ENCODE data around the gene TET1. TPM values are rescaled to one million over a fixed set of nuclear protein-coding genes. Genes with fewer than 3 reads are reported as not detected.
"Not testable (repeated sequence)": the region's sequence is repeated elsewhere in the genome, so short reads cannot be mapped to it uniquely, and the experiment has no call there.

The TET1 gene
- total RNA-seq, 2 experiments from 2014 or later, result 0.48 to 0.57 TPM

DNA sequence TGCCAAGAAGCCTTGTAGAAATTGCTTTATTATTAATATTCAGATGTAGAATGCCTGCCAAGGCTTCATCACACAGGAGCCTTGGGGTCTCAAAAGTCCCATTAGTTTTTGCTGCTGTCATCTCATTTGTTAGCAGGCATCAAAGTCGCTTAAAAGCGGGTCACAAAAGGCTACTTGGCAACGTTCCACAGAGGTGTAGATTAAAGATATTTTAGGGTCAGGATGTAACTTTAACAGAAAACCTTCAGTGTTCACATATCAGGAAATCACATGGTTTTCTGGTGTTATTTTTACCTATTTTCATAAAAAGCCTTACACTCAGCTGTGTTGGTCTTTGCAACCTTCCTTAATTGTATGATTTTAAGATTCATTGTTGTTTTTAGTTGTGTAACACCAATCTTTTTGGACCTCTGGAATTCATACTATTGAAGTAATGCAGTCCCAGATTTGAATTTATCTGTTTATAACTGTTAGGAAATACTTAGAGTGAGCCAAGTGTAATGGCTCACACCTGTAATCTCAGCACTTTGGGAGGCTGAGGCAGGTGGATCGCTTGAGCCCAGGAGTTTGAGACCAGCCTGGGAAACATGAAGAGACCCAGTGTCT, 65.3 kb downstream of the TET1 start:
- Mint-ChIP-seq H3K27me3 (ENCODE audit: low read depth) (no peaks in the 10 kb centered on the region), H3K9me3 (no peaks in the 10 kb centered on the region), H3K27ac (no peak overlapping the region), H3K4me3 (no peak overlapping the region), H3K36me3 (ENCODE audit: low read depth) (no peaks in the 10 kb centered on the region), H3K4me1 (ENCODE audit: low read depth) (peaks cover 25% of the 10 kb centered on the region)
- CTCF ChIA-PET, result no interaction called here
- intact Hi-C loops (cut with micrococcal nuclease), result no loop called here
- no peak for DNase-seq

- intact Hi-C loops (cut with micrococcal nuclease), result no loop called here
- CTCF ChIA-PET, result no interaction called here
- H3K4me1 Mint-ChIP-seq (ENCODE audit: low read depth), result peaks cover 27% of the 10 kb centered on the region
- DNase-seq, result no peak
- H3K9me3 Mint-ChIP-seq, result no peaks in the 10 kb centered on the region
- no peaks in the 10 kb centered on the region for H3K36me3 Mint-ChIP-seq (ENCODE audit: low read depth)
- H3K27ac Mint-ChIP-seq, result no peak overlapping the region
- no peaks in the 10 kb centered on the region for H3K27me3 Mint-ChIP-seq (ENCODE audit: low read depth)
- no peak overlapping the region for H3K4me3 Mint-ChIP-seq
Observed at GRCh38 chr10:68628576-68629127, 68.5 kb downstream of the TET1 start.

- H3K36me3 Mint-ChIP-seq (ENCODE audit: low read depth); CTCF ChIA-PET; H3K9me3 Mint-ChIP-seq; DNase-seq; H3K4me3 Mint-ChIP-seq; H3K27me3 Mint-ChIP-seq (ENCODE audit: low read depth); intact Hi-C loops (cut with micrococcal nuclease); H3K27ac Mint-ChIP-seq: not testable (repeated sequence)
- peaks cover 14% of the 10 kb centered on the region for H3K4me1 Mint-ChIP-seq (ENCODE audit: low read depth)
Observed at GRCh38 chr10:68632271-68632560, 72.1 kb downstream of the TET1 start.

- intact Hi-C loops (cut with micrococcal nuclease), result no loop called here
- Mint-ChIP-seq H3K36me3 (ENCODE audit: low read depth) (no peaks in the 10 kb centered on the region), H3K27me3 (ENCODE audit: low read depth) (no peaks in the 10 kb centered on the region), H3K4me3 (no peak overlapping the region), H3K4me1 (ENCODE audit: low read depth) (peaks cover 11% of the 10 kb centered on the region), H3K9me3 (no peaks in the 10 kb centered on the region), H3K27ac (no peak overlapping the region)
- CTCF ChIA-PET, result interaction anchor here (0.7 kb wide), 1 partner anchor 50 kb away, joined by 3 read pairs; no protein-coding TSS in a partner anchor
- DNase-seq, result no peak
Observed at GRCh38 chr10:68633281-68633680, 73.1 kb downstream of the TET1 start.

DNA sequence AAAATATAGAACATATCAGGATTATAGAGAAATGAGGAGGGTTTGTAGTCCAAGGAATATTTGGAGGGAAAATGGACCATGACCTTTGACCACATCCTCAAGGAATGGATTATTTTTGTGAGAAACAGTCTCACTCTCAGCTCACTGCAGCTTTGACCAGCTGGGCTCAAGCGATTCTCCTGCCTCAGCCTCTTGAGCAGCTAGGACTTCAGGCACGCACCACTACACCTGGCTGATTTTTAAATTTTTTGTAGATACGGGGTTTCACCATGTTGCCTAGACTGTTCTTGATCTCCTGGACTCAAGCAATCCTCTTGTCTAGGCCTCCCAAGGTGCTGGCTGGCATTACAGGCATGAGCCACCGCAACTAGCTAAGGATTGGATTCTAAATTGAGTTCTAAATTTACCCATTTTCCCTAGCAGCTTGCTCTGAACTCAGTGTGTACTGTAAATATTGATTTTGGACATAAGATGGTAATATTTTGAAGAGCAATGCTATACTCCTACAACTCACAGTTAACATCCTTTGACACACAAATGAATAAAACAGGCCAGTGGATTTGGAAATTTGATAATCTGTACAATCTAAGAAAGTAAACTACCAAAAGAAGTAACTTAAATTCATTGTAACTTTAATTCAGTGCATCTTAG, 73.8 kb downstream of the TET1 start:
- DNase-seq, result no peak
- H3K4me3 Mint-ChIP-seq, result no peak overlapping the region
- CTCF ChIA-PET, result interaction anchor here (0.6 to 0.7 kb wide), 2 partner anchors 51 to 213 kb away, joined by 3 read pairs; no protein-coding TSS in a partner anchor
- H3K27me3 Mint-ChIP-seq (ENCODE audit: low read depth), result no peaks in the 10 kb centered on the region
- H3K9me3 Mint-ChIP-seq, result no peaks in the 10 kb centered on the region
- H3K36me3 Mint-ChIP-seq (ENCODE audit: low read depth), result no peaks in the 10 kb centered on the region
- no peak overlapping the region for H3K27ac Mint-ChIP-seq
- intact Hi-C loops (cut with micrococcal nuclease), result no loop called here
- peaks cover 4% of the 10 kb centered on the region for H3K4me1 Mint-ChIP-seq (ENCODE audit: low read depth)

DNA sequence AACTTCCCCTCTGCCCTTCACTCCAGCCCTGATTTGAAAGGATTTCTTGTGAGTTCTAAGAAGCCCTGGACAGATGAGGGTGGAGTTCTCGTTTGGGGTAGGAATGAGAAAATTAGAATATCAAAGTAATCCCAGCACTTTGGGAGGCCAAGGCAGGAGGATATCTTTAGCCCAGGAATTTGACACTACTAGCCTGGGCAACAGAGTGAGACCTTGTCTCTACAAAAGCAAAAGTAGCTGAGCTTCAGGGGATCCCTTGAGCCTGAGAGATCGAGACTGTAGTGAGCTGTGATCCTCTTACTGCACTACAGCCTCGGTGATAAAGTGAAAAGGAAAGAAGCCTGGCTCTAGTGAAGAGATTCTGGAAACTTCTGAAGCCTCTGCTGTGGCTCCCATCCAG, 76.2 kb downstream of the TET1 start:
- Mint-ChIP-seq H3K27me3 (ENCODE audit: low read depth) (no peaks in the 10 kb centered on the region), H3K36me3 (ENCODE audit: low read depth) (no peaks in the 10 kb centered on the region), H3K27ac (no peak overlapping the region), H3K4me3 (no peak overlapping the region), H3K4me1 (ENCODE audit: low read depth) (peaks cover 2% of the 10 kb centered on the region), H3K9me3 (no peaks in the 10 kb centered on the region)
- DNase-seq, result no peak
- intact Hi-C loops (cut with micrococcal nuclease), result no loop called here
- CTCF ChIA-PET, result interaction anchor here (0.6 kb wide), 2 partner anchors 490 to 690 kb away, joined by 3 read pairs; no protein-coding TSS in a partner anchor

- DNase-seq; H3K27ac Mint-ChIP-seq; CTCF ChIA-PET; H3K4me1 Mint-ChIP-seq (ENCODE audit: low read depth); H3K4me3 Mint-ChIP-seq; H3K27me3 Mint-ChIP-seq (ENCODE audit: low read depth); H3K36me3 Mint-ChIP-seq (ENCODE audit: low read depth); H3K9me3 Mint-ChIP-seq; intact Hi-C loops (cut with micrococcal nuclease): not testable (repeated sequence)
Observed at GRCh38 chr10:68643550-68643949, 83.4 kb downstream of the TET1 start.

DNA sequence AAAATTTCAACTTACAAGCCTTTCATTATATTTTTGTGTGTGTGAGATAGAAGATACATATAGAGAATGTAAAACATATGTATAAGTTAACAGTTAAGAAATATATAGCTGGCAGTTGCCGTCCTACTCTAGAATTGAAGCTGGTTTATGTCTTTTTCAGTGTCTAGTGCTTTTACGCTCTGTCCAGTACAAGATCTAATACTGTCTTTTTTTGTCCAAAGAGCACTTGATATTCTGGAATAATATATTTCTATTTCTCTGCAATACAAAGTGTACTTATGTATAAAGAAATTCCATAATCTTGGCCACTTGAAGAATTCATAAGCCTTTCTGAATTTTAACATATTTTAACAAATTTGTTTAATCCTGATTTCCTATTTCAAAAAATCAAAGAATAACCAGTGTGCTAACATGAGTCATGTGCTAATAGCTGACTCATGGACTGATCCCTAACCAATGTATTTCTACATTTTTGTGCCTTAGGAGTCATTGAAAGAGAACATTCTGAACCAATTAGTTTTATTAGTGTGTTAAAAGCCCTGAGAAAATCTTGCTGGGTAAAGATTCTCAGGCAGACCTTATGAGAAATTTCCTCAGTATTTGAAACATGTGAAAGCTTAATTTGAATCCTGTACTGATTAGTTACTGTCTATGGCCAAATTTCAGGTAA, 87.7 kb downstream of the TET1 start:
- CTCF ChIA-PET, result no interaction called here
- no peaks in the 10 kb centered on the region for H3K4me1 Mint-ChIP-seq (ENCODE audit: low read depth)

GRCh38 chr10:68655620-68656126, 95.5 kb downstream of the TET1 start:
- Mint-ChIP-seq H3K4me3 (no peak overlapping the region), H3K4me1 (ENCODE audit: low read depth) (no peaks in the 10 kb centered on the region), H3K27ac (no peak overlapping the region), H3K36me3 (ENCODE audit: low read depth) (peaks cover 2% of the 10 kb centered on the region), H3K9me3 (no peaks in the 10 kb centered on the region), H3K27me3 (ENCODE audit: low read depth) (no peaks in the 10 kb centered on the region)
- intact Hi-C loops (cut with micrococcal nuclease), result no loop called here
- no peak for DNase-seq
- CTCF ChIA-PET, result interaction anchor here (0.5 kb wide), 1 partner anchor 209 kb away, joined by 3 read pairs; no protein-coding TSS in a partner anchor

More for the DNA sequence above, 87.7 kb downstream of the TET1 start:
- Mint-ChIP-seq H3K9me3 (no peaks in the 10 kb centered on the region), H3K4me3 (no peak overlapping the region), H3K27me3 (ENCODE audit: low read depth) (no peaks in the 10 kb centered on the region), H3K36me3 (ENCODE audit: low read depth) (peaks cover 2% of the 10 kb centered on the region), H3K27ac (no peak overlapping the region)
- DNase-seq, result no peak
- intact Hi-C loops (cut with micrococcal nuclease), result no loop called here

DNA sequence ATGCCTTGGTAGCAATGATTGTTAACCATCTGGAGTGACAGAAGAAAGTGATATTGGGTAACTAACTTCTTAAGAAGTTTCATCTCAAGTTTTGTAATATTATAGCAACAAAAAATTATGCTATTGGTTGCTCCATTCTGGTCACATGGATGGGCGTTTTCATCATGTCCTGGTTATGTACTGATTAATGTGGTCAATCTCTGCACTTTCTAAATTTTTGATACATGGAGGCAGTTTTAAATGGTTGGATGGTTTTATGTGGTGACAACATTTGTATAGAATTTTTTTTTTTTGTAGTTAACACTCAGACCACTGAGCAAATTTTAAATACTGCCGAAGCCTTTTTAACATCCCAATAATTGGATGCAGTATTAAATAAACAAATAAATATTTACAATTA, 105.7 kb downstream of the TET1 start:
- peaks cover 7% of the 10 kb centered on the region for H3K36me3 Mint-ChIP-seq (ENCODE audit: low read depth)
- H3K9me3 Mint-ChIP-seq, result no peaks in the 10 kb centered on the region
- intact Hi-C loops (cut with micrococcal nuclease), result no loop called here
- H3K27me3 Mint-ChIP-seq (ENCODE audit: low read depth), result no peaks in the 10 kb centered on the region
- no peak overlapping the region for H3K4me3 Mint-ChIP-seq
- no peak for DNase-seq
- CTCF ChIA-PET, result no interaction called here
- no peak overlapping the region for H3K27ac Mint-ChIP-seq
- no peaks in the 10 kb centered on the region for H3K4me1 Mint-ChIP-seq (ENCODE audit: low read depth)

DNA sequence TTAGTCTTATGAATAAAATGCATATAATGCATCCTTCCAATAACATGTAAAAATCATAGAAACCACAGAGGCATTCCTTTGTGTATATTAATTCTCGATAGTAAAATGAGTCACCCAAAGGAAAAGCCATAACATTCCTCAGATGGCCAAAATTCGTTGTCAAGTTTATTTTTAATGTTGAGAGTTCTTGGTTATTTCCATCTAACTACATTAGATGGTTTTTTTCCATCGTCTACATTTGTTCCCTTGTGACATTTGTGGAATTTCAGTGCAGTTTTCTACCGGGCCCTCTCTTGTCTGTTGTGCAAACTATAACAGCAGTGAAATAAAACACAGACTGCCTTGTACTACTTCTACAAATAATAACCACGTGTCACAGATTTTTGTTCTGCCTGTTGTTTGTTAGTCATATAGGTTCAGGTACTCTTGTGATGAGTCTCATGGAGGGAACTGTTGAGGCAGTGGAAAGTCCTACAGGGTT, 106.2 kb downstream of the TET1 start:
- no peaks in the 10 kb centered on the region for H3K27me3 Mint-ChIP-seq (ENCODE audit: low read depth)
- CTCF ChIA-PET, result no interaction called here
- no peak overlapping the region for H3K4me3 Mint-ChIP-seq
- H3K36me3 Mint-ChIP-seq (ENCODE audit: low read depth), result peaks cover 7% of the 10 kb centered on the region
- no peak overlapping the region for H3K27ac Mint-ChIP-seq
- H3K4me1 Mint-ChIP-seq (ENCODE audit: low read depth), result no peaks in the 10 kb centered on the region
- intact Hi-C loops (cut with micrococcal nuclease), result no loop called here
- no peak for DNase-seq
- H3K9me3 Mint-ChIP-seq, result no peaks in the 10 kb centered on the region

DNA sequence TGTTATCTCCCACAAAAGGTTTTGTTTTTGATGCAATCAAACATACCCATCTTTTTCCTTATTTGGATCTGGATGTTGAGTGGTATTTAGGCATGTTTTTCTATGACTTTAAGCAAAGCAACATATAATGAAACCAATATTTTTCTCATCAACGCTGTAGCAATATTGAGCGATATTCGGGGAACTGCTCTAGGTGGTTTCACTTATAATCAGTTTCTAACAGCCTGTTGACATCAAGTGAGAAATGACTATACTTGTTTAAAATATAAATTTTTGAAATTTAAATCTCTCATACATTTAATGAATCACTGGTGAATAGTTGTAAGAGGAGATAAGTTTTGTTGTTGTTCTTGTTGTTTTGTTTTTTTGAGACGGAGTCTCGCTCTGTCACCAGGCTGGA, 108.1 kb downstream of the TET1 start:
- Mint-ChIP-seq H3K4me3 (no peak overlapping the region), H3K27ac (no peak overlapping the region), H3K27me3 (ENCODE audit: low read depth) (no peaks in the 10 kb centered on the region), H3K9me3 (peaks cover 2% of the 10 kb centered on the region), H3K36me3 (ENCODE audit: low read depth) (peaks cover 9% of the 10 kb centered on the region), H3K4me1 (ENCODE audit: low read depth) (no peaks in the 10 kb centered on the region)
- intact Hi-C loops (cut with micrococcal nuclease), result no loop called here
- no peak for DNase-seq
- CTCF ChIA-PET, result no interaction called here
